ENCODE results near the gene SDSL.

The SDSL gene

GRCh38 chr12:113477171-113477841 lies 55.1 kb downstream of the SDSL start:
- ATAC-seq (ENCODE audit: low read depth), result no peak
- DNase-seq (ENCODE audit: low spot score in 2 of 2), result no peak
- no peak overlapping the region for H3K4me3 Mint-ChIP-seq
- peaks cover 2% of the 10 kb centered on the region for H3K9me3 Mint-ChIP-seq
- peaks cover 14% of the 10 kb centered on the region for H3K4me1 Mint-ChIP-seq
- H3K27ac Mint-ChIP-seq, result no peak overlapping the region
- peaks cover 45% of the 10 kb centered on the region for H3K27me3 Mint-ChIP-seq
- H3K36me3 Mint-ChIP-seq, result peaks cover 2% of the 10 kb centered on the region

- DNase-seq (ENCODE audit: low spot score in 2 of 2), result no peak
- Mint-ChIP-seq H3K4me3 (no peak overlapping the region), H3K4me1 (peaks cover 14% of the 10 kb centered on the region), H3K27me3 (peaks cover 43% of the 10 kb centered on the region), H3K9me3 (peaks cover 2% of the 10 kb centered on the region), H3K36me3 (peaks cover 2% of the 10 kb centered on the region), H3K27ac (no peak overlapping the region)
- no peak for ATAC-seq (ENCODE audit: low read depth)
These were observed 55.6 kb downstream of the SDSL start for GRCh38 chr12:113477842-113478215.

DNA sequence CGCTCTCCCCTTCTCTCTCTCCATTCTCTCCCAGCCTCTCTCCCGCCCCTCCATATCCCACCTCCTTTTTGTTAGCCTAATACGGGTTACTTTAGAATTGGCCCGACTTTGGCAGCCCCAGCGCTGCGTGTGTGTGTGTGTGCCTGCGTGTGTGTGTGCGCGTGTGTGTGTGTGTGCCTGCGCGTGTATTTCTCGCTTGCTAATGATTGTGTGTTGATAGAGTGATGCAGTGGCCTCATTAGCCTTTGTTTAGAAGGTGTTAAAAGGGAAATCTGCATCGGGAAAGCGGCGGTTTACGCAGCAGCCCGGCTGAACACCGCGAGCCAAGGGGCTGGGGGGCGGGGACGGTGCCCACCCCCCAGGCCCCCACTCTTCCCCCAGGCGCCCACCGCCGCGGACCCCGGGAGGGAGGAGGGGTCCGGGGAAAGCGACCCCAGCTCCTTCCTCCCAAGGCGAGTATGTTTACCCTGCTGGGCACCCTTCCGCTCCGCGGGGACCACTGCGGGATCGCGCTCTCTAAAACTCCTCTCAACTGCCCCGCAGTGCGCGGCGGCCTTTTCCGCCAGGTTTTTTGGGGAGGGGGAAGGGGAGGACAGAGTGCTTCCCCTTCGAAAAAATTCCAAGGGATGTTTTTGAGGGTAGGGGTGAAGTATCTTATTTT lies 56.3 kb downstream of the SDSL start:
- Mint-ChIP-seq H3K9me3 (peaks cover 2% of the 10 kb centered on the region), H3K36me3 (peaks cover 2% of the 10 kb centered on the region), H3K27me3 (peaks cover 40% of the 10 kb centered on the region), H3K4me3 (no peak overlapping the region), H3K27ac (no peak overlapping the region), H3K4me1 (peaks cover 10% of the 10 kb centered on the region)
- no peak for DNase-seq (ENCODE audit: low spot score in 2 of 2)
- ATAC-seq (ENCODE audit: low read depth), result no peak

- Mint-ChIP-seq H3K27me3 (peaks cover 37% of the 10 kb centered on the region), H3K9me3 (peaks cover 2% of the 10 kb centered on the region), H3K4me3 (no peak overlapping the region), H3K27ac (no peak overlapping the region), H3K36me3 (peaks cover 2% of the 10 kb centered on the region), H3K4me1 (peaks cover 8% of the 10 kb centered on the region)
- DNase-seq (ENCODE audit: low spot score in 2 of 2), result no peak
- no peak for ATAC-seq (ENCODE audit: low read depth)
These were observed 57.0 kb downstream of the SDSL start for GRCh38 chr12:113479216-113479589.

- H3K4me1 Mint-ChIP-seq, result peaks cover 3% of the 10 kb centered on the region
- H3K4me3 Mint-ChIP-seq, result no peak overlapping the region
- peaks cover 2% of the 10 kb centered on the region for H3K36me3 Mint-ChIP-seq
- DNase-seq (ENCODE audit: low spot score in 2 of 2), result no peak
- peaks cover 31% of the 10 kb centered on the region for H3K27me3 Mint-ChIP-seq
- H3K9me3 Mint-ChIP-seq, result peaks cover 2% of the 10 kb centered on the region
- no peak overlapping the region for H3K27ac Mint-ChIP-seq
- no peak for ATAC-seq (ENCODE audit: low read depth)
These were observed 57.6 kb downstream of the SDSL start for GRCh38 chr12:113479590-113480335.

- ATAC-seq (ENCODE audit: low read depth) (no peak), DNase-seq (ENCODE audit: low spot score in 2 of 2) (no peak)
- Mint-ChIP-seq H3K4me1 (no peaks in the 10 kb centered on the region), H3K27me3 (peaks cover 27% of the 10 kb centered on the region), H3K27ac (no peak overlapping the region), H3K4me3 (no peak overlapping the region), H3K9me3 (peaks cover 2% of the 10 kb centered on the region), H3K36me3 (peaks cover 2% of the 10 kb centered on the region)
These were observed 58.3 kb downstream of the SDSL start for GRCh38 chr12:113480336-113480971.

DNA sequence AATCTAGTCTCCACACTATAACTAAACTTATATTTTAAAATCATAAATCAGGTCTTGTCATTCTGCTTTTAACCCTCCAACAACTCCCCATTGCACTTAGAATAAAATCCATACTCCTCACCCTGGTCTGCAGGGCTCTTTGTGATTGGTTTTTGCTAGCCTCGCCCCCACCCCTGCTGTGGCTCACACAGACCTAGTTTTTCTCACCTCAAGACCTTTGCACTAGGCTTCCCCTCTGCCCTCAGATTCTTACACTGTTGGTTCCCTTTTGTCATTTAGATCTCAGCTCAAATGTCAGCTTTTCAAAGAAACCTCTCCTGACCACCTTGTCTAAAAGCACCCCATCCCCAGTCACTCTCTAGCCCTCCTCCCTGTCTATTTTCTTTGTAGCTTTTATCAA lies 60.2 kb downstream of the SDSL start:
- Mint-ChIP-seq H3K4me3 (no peak overlapping the region), H3K27me3 (peaks cover 31% of the 10 kb centered on the region)
- DNase-seq (ENCODE audit: low spot score in 2 of 2), result no peak

GRCh38 chr12:113485330-113485729 lies 63.1 kb downstream of the SDSL start:
- DNase-seq (ENCODE audit: low spot score in 2 of 2), result no peak
- ATAC-seq (ENCODE audit: low read depth), result no peak
- Mint-ChIP-seq H3K4me1 (no peaks in the 10 kb centered on the region), H3K27ac (no peak overlapping the region), H3K27me3 (peaks cover 30% of the 10 kb centered on the region), H3K9me3 (peaks cover 6% of the 10 kb centered on the region), H3K36me3 (no peaks in the 10 kb centered on the region), H3K4me3 (no peak overlapping the region)

More for the DNA sequence above, 60.2 kb downstream of the SDSL start:
- peaks cover 2% of the 10 kb centered on the region for H3K9me3 Mint-ChIP-seq
- H3K36me3 Mint-ChIP-seq, result peaks cover 2% of the 10 kb centered on the region
- no peaks in the 10 kb centered on the region for H3K4me1 Mint-ChIP-seq
- ATAC-seq (ENCODE audit: low read depth), result no peak
- no peak overlapping the region for H3K27ac Mint-ChIP-seq

GRCh38 chr12:113486722-113487121 lies 64.5 kb downstream of the SDSL start:
- H3K4me1 Mint-ChIP-seq, result no peaks in the 10 kb centered on the region

More at GRCh38 chr12:113486722-113487121, 64.5 kb downstream of the SDSL start:
- no peak for ATAC-seq (ENCODE audit: low read depth)
- no peak for DNase-seq (ENCODE audit: low spot score in 2 of 2)
- Mint-ChIP-seq H3K36me3 (no peaks in the 10 kb centered on the region), H3K27me3 (peaks cover 35% of the 10 kb centered on the region), H3K9me3 (peaks cover 6% of the 10 kb centered on the region), H3K4me3 (no peak overlapping the region), H3K27ac (no peak overlapping the region)

Data from memory B cell (primary cell).